ENCODE data around the gene E2F4. TPM values are rescaled to one million over a fixed set of nuclear protein-coding genes. Genes with fewer than 3 reads are reported as not detected.

E2F4 gene
- total and polyA plus RNA-seq, 2 of the 13 experiments (the other 11 are each of a cell fraction or from before 2014, with no cell fraction given): 84.8 to 91.2 TPM

GRCh38 chr16:67243481-67243880 is 51.5 kb downstream of the E2F4 start:
- Histone ChIP-seq H3K9ac (ENCODE audit: insufficient read depth, low read depth, low read length) (no peak overlapping the region), H3K36me3 (replicated peaks in 1 of 2; ENCODE audit: control insufficient read depth in 1 of 2, insufficient read depth in 2 of 2, low read length in 2 of 2) (peaks cover 9 to 15% of the 10 kb centered on the region in 2 experiments), H3K79me2 (ENCODE audit: insufficient read depth, low read length) (no peaks in the 10 kb centered on the region), H3K27me3 (ENCODE audit: control insufficient read depth in 1 of 2, insufficient read depth in 2 of 2, low read length in 2 of 2) (peaks cover 0 to under 1% of the 10 kb centered on the region in 2 experiments; a peak in 1 of 5 replicates), H3K4me3 (replicated peaks in 1 of 3; ENCODE audit: insufficient read depth in 1 of 3, low read depth in 2 of 3, low read length in 3 of 3) (no peak overlapping the region), H4K20me1 (ENCODE audit: insufficient read depth, low read length) (no peaks in the 10 kb centered on the region), H3K27ac (ENCODE audit: extremely low read length, insufficient read depth, low read length) (no peak overlapping the region), H3K4me2 (ENCODE audit: low read depth, low read length) (no peak overlapping the region), H2AFZ (ENCODE audit: low read length) (no peak overlapping the region), H3K9me3 (ENCODE audit: low read length) (no peaks in the 10 kb centered on the region), H3K4me1 (ENCODE audit: insufficient read depth, low read length) (peaks cover 51% of the 10 kb centered on the region)
- no peak for DNase-seq (ENCODE audit: low spot score)
- no TSS peak for BruUV-seq (replicated peaks)
- TF ChIP-seq SOX5 (CRISPR knock-in tag; IDR thresholded peaks at IDR 0.05; ENCODE audit: borderline replicate concordance): no peak
- TF ChIP-seq ZNF256 (CRISPR knock-in tag; conservative IDR thresholded peaks at IDR 0.05): no peak
- TF ChIP-seq ETV5 (CRISPR knock-in tag; IDR thresholded peaks at IDR 0.05; ENCODE audit: borderline replicate concordance): no peak
- TF ChIP-seq ARNTL (CRISPR knock-in tag; IDR thresholded peaks at IDR 0.05): no peak
- FAIRE-seq: no peak
- WGBS (ENCODE audit: low lambda C conversion rate): 100% methylated on average over 4 of the region's 4 CpGs
- CTCF ChIA-PET (ENCODE audit: low intra/inter-chr PET ratio, low total read pairs): no interaction called here
- in situ Hi-C loops (cut with HindIII; ENCODE audit: extremely low pct_ligation_motif_present, low pct_unique_long_range_greater_than_20kb): no loop called here
- POLR2A ChIA-PET: no interaction called here
- intact Hi-C loops (cut with micrococcal nuclease; ENCODE audit: unreplicated experiment): no loop called here
- ATAC-seq: no peak

GRCh38 chr16:67244387-67245185 is 52.6 kb downstream of the E2F4 start:
- H3K27me3 ChIP-seq (ENCODE audit: control insufficient read depth in 1 of 2, insufficient read depth in 2 of 2, low read length in 2 of 2): peaks cover 0 to 11% of the 10 kb centered on the region in 2 experiments; a peak in 3 of 5 replicates
- CTCF ChIA-PET (ENCODE audit: low intra/inter-chr PET ratio, low total read pairs): no interaction called here
- intact Hi-C loops (cut with micrococcal nuclease; ENCODE audit: unreplicated experiment) (no loop called here), in situ Hi-C loops (cut with HindIII; ENCODE audit: extremely low pct_ligation_motif_present, low pct_unique_long_range_greater_than_20kb) (no loop called here)
- H3K36me3 ChIP-seq (replicated peaks in 1 of 2; ENCODE audit: control insufficient read depth in 1 of 2, insufficient read depth in 2 of 2, low read length in 2 of 2): peaks cover 2 to 5% of the 10 kb centered on the region in 2 experiments; a peak in 3 of 5 replicates
- no peak overlapping the region for H3K4me3 ChIP-seq (replicated peaks in 1 of 3; ENCODE audit: insufficient read depth in 1 of 3, low read depth in 2 of 3, low read length in 3 of 3)
- POLR2A ChIA-PET: interaction anchor here (4.5 to 6.1 kb wide), 2 partner anchors 12 to 18 kb away, joined by 24 to 71 read pairs; partner anchors contain the start of gene TMEM208
- no TSS peak for BruUV-seq (replicated peaks)
- H3K79me2 ChIP-seq (ENCODE audit: insufficient read depth, low read length): no peaks in the 10 kb centered on the region
- no peaks in the 10 kb centered on the region for H4K20me1 ChIP-seq (ENCODE audit: insufficient read depth, low read length)
- H2AFZ ChIP-seq (ENCODE audit: low read length): no peak overlapping the region
- DNase-seq (ENCODE audit: low spot score) (no peak), FAIRE-seq (no peak), ATAC-seq (no peak)
- 84% methylated on average over 5 of the region's 5 CpGs for WGBS (ENCODE audit: low lambda C conversion rate)
- TF ChIP-seq FOXA1 (IDR thresholded peaks at IDR 0.05) (no peak), FOXA1 (CRISPR knock-in tag; IDR thresholded peaks at IDR 0.05) (peak; percentile 14; the same call in 1 of the 2 replicates), MAX (IDR thresholded peaks at IDR 0.05) (0 out of 2 replicates have a peak, but pooled peaks have one; percentile 6), DDIT3 (CRISPR knock-in tag; IDR thresholded peaks at IDR 0.05) (no peak), ZNF225 (CRISPR knock-in tag; IDR thresholded peaks at IDR 0.05) (no peak), POLR2AphosphoS2 (IDR thresholded peaks at IDR 0.05; ENCODE audit: low read depth, low read length) (0 out of 2 replicates have a peak, but pooled peaks have one; percentile 23), KLF15 (CRISPR knock-in tag; IDR thresholded peaks at IDR 0.05; ENCODE audit: borderline replicate concordance) (no peak), KDM2A (CRISPR knock-in tag; IDR thresholded peaks at IDR 0.05; ENCODE audit: borderline replicate concordance, low read depth) (0 out of 2 replicates have a peak, but pooled peaks have one; percentile 37), ZNF530 (CRISPR knock-in tag; IDR thresholded peaks at IDR 0.05; ENCODE audit: low read depth) (no peak)
- H3K4me2 ChIP-seq (ENCODE audit: low read depth, low read length): no peak overlapping the region
- H3K9me3 ChIP-seq (ENCODE audit: low read length): no peaks in the 10 kb centered on the region
- no peak overlapping the region for H3K9ac ChIP-seq (ENCODE audit: insufficient read depth, low read depth, low read length)
- peak overlapping the region; percentile 73 for H3K27ac ChIP-seq (ENCODE audit: extremely low read length, insufficient read depth, low read length)
- peaks cover 62% of the 10 kb centered on the region for H3K4me1 ChIP-seq (ENCODE audit: insufficient read depth, low read length)
